HG03097 (cell line): ENCODE results near the gene SDC1.

Experiments used
- ATAC-seq: cut with Tn5 transposase; IDR thresholded peaks from one replicate; pipeline ENCODE4 v1.9.1; 2021; ENCODE audit not compliant: unreplicated experiment, low FRiP score

SDC1 gene

GRCh38 chr2:20173496-20174402 is 51.2 kb downstream of the SDC1 start:
- ATAC-seq, result no peak

GRCh38 chr2:20173064-20173463 is 51.9 kb downstream of the SDC1 start:
- no peak for ATAC-seq

GRCh38 chr2:20172273-20173055 is 52.5 kb downstream of the SDC1 start:
- ATAC-seq, result no peak

- ATAC-seq, result no peak
These were observed 53.4 kb downstream of the SDC1 start for GRCh38 chr2:20171445-20171977.

GRCh38 chr2:20170704-20171250 is 54.2 kb downstream of the SDC1 start:
- no peak for ATAC-seq

- no peak for ATAC-seq
These were observed 54.9 kb downstream of the SDC1 start for GRCh38 chr2:20169796-20170703.

GRCh38 chr2:20168727-20169696 is 55.9 kb downstream of the SDC1 start:
- ATAC-seq, result no peak

- ATAC-seq, result no peak
These were observed 56.7 kb downstream of the SDC1 start for GRCh38 chr2:20168048-20168726.

- no peak for ATAC-seq
These were observed 57.6 kb downstream of the SDC1 start for GRCh38 chr2:20167356-20167755.

GRCh38 chr2:20165677-20166509 is 59.0 kb downstream of the SDC1 start:
- no peak for ATAC-seq

- no peak for ATAC-seq
These were observed 60.0 kb downstream of the SDC1 start for GRCh38 chr2:20164734-20165478.

GRCh38 chr2:20164061-20164733 is 60.7 kb downstream of the SDC1 start:
- no peak for ATAC-seq

DNA sequence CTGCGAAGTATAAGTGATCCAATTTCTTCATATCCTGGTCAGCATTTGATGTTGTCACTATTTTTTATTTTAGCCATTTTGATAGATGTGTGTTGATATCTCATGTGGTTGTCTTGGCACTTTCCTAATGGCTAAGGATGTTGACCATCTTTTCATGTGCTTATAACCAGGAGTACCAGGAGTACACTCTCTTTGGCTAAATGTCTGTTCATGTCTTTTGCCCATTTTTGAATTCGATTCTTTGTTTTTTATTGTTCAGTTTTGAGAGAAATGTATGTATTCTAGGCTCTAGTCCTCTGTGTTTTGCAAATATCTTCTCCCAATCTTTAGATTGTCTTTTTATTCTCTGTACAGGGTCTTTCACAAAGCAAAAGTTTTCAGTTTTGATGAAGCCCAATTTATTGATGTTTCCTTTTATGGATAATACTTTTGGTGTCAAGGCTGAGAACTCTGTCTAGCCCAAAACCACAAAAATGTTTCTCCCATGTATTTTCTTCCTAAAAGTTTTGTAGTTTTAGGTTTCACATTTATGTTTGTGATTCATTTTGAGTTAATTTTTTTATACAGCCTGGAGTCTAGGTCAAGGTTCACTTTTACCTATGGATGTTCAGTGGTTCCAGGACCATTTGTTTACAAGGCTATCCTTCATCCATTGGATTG is 65.4 kb downstream of the SDC1 start:
- ATAC-seq, result no peak

GRCh38 chr2:20157193-20157891 is 67.6 kb downstream of the SDC1 start:
- ATAC-seq, result no peak

- no peak for ATAC-seq
These were observed 68.1 kb downstream of the SDC1 start for GRCh38 chr2:20156836-20157192.
